Left kidney (tissue), 8 donors: Measurements from ENCODE around the gene ITGB5. TPM values are rescaled to one million over a fixed set of nuclear protein-coding genes. Genes with fewer than 3 reads are reported as not detected.

Experiments
- DNase-seq: peaks from one replicate; pipeline ENCODE4 v3.0.0-alpha.2; 2013
- long read RNA-seq, 8 donors: transcript quantifications; one replicate each; lab custom pipeline, GENCODE V29; 2026
- polyA plus RNA-seq: library from polyadenylated mRNA; unstranded; fragments of 120-200 nt; gene quantifications from one replicate; pipeline ENCODE4 v1.2.1, GENCODE V29; 2013; ENCODE audit not compliant: insufficient read length

The ITGB5 gene, protein sequence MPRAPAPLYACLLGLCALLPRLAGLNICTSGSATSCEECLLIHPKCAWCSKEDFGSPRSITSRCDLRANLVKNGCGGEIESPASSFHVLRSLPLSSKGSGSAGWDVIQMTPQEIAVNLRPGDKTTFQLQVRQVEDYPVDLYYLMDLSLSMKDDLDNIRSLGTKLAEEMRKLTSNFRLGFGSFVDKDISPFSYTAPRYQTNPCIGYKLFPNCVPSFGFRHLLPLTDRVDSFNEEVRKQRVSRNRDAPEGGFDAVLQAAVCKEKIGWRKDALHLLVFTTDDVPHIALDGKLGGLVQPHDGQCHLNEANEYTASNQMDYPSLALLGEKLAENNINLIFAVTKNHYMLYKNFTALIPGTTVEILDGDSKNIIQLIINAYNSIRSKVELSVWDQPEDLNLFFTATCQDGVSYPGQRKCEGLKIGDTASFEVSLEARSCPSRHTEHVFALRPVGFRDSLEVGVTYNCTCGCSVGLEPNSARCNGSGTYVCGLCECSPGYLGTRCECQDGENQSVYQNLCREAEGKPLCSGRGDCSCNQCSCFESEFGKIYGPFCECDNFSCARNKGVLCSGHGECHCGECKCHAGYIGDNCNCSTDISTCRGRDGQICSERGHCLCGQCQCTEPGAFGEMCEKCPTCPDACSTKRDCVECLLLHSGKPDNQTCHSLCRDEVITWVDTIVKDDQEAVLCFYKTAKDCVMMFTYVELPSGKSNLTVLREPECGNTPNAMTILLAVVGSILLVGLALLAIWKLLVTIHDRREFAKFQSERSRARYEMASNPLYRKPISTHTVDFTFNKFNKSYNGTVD
- 85.0 TPM for polyA plus RNA-seq
- long read RNA-seq, donor 1, full-length matches to known transcripts = 11 of 11 reads
- long read RNA-seq, donor 1, partial matches to known transcripts = 0 of 11 reads
- long read RNA-seq, donor 1, other reads (novel, unspliced or antisense) = 0 of 11 reads
- long read RNA-seq, donor 2, full-length matches to known transcripts = 3 of 3 reads
- long read RNA-seq, donor 2, partial matches to known transcripts = 0 of 3 reads
- long read RNA-seq, donor 2, other reads (novel, unspliced or antisense) = 0 of 3 reads
- long read RNA-seq, donor 3, full-length matches to known transcripts = 6 of 6 reads
- long read RNA-seq, donor 3, partial matches to known transcripts = 0 of 6 reads
- long read RNA-seq, donor 3, other reads (novel, unspliced or antisense) = 0 of 6 reads
- long read RNA-seq, donor 4 = 0 reads
- long read RNA-seq, donor 5, full-length matches to known transcripts = 8 of 8 reads
- long read RNA-seq, donor 5, partial matches to known transcripts = 0 of 8 reads
- long read RNA-seq, donor 5, other reads (novel, unspliced or antisense) = 0 of 8 reads
- long read RNA-seq, donor 6, full-length matches to known transcripts = 7 of 12 reads
- long read RNA-seq, donor 6, partial matches to known transcripts = 5 of 12 reads
- long read RNA-seq, donor 6, other reads (novel, unspliced or antisense) = 0 of 12 reads
- long read RNA-seq, donor 7, full-length matches to known transcripts = 23 of 29 reads
- long read RNA-seq, donor 7, partial matches to known transcripts = 6 of 29 reads
- long read RNA-seq, donor 7, other reads (novel, unspliced or antisense) = 0 of 29 reads
- long read RNA-seq, donor 8, full-length matches to known transcripts = 3 of 3 reads
- long read RNA-seq, donor 8, partial matches to known transcripts = 0 of 3 reads
- long read RNA-seq, donor 8, other reads (novel, unspliced or antisense) = 0 of 3 reads

DNA sequence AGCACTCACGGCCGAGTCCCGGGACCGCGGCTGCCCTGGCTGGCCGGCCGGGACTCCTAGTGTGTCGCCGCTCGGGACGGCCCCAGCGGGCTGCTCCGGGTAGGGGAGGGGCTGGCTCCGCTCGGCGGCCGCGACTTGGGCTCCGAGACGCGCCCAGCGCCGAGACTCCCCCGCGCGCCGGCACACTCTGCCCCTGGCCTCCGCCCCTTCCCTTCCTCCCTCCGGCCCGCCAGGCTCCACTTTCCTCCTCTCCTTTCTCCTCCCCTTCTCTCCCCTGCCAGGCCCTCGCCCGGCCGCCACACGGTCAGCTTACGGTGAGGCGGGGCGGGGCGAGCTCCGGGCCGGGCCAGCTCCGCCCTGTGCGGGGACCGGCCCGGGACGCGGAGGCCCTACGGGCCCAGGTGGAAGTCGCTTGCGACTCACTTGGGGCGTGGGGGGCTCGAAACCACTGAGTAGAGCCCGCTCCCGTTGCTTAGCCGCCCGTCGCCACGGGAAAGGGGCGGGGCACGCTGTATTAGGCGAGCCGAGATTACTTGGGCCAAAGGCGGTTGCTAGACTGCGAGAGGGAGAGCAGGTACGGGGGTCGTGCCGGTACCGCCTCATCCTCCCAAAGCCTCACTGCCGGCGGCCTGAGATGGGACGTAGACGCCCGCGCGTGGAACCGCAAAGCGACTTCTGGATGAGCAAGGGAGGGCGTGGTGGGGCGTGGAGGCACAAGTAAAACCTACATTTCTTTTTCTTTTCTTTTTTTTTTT is at the start of gene ITGB5:
ITGB5 (minus strand) TSS at position 189 of the 755 bp plus-strand sequence. CDS start 365 bp downstream, outside the sequence.
- DNase-seq = peak; percentile 80

DNA sequence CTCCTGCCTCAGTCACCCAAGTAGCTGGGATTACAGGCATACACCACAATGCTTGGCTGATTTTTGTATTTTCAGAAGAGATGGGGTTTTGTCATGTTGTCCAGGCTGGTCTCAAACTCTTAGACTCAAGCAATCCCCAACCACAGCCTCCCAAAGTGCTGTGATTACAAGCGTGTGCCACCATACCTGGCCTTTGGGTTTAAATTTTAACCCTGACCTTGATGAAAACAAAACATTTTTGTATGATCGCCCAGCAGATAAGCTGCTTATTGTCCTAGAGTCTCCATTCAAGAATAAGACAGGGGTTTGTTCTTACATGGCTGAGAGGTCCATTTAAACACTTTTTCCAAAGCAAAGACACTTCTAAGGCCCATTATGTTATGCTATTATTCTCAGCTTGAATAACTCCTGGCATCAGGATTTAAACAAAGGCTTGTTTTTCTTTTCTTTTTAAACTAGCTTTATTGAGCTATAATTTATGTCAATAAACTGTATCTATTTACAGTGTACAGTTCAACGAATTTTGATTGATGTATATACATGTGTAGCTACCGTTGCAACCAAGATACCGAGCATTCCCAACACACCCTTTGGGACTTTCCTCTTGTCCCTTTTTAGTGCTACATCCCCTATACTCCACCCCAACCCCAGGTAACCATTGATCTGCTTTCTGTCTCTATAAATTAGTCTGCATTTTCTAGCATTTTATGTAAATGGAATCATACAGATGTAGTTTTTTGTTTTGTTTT is 48.8 kb upstream of the ITGB5 start:
- DNase-seq = no peak

DNA sequence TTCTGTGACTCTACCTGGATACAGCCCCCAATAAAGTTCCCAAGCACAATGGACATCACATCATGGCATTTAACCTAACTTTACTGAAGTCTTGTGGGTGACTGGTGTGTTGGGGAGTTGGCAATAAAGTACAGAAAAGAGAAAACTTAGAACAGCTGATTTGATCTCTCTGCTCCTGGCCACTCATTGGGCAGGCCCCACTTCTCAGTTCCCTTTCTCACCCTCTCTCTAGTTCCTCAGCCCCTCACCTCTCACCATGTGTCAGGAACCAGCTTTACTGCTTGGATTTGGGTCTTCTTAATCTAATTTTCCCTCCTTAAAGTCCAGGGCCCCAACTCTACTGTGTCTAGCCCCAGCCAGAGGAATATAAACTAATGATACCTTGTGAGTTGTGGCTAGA is 48.1 kb upstream of the ITGB5 start:
- DNase-seq = no peak

DNA sequence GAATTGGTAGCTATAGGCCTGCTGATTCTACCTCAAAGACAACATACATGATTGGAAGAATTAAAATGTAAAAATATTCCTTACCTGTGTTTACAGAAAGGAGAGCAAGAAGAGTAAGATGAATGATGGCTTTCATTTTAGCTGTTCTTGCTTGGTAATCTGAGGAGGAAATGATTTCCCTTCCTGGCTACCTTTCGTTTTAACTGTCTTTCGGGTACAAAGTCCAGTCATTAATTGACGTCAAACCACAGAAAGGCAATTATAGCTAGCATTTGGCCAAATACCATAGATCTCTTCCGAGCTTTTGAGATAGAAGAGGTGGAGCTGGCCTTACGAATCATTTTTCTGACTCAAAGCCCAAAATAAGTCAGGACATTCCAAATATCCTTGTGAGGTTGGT is 47.4 kb upstream of the ITGB5 start, which contains the start of gene MUC13:
MUC13 (minus strand) TSS at position 175 of the 400 bp plus-strand sequence; CDS start at position 136, 39 bp downstream.
- no peak for DNase-seq

DNA sequence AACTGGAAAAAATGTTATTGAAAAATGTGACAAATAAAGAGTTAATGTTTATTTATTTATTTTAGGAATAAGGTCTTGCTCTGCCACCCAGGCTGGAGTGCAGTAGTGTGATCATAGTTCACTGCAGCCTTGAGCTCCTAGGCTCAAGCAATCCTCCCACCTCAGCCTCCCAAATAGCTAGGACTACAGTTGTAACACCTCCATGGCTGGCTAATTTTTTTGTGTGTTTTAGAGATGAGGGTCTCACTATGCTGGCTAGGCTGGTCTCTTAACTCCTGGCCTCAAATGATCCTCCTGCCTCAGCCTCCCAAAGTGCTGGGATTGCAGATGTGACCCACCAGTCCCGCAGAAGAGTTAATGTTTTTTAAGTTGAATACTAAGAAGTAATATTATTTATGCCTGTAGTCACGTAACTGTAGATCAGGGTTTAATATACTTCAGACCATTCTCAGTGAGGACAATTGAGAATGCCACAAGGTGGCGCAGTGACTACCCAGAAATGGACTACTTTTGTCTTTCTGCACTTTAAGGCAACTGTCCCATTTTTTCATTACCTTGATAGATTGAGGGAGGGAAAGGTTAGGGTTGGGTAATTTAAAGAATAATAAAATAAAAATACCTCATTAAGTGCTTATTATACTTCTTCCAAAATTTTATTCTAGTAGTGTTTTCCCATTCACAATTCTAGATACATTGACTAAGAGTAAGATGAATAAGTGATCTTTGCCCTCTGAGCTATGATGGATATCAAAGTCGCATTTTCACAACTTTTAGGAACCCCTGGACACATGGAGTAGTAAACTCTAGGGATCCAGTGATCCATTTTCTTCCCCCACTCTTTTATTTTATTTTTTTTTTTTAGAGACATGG is 41.4 kb upstream of the ITGB5 start:
- peak; percentile 57 for DNase-seq

DNA sequence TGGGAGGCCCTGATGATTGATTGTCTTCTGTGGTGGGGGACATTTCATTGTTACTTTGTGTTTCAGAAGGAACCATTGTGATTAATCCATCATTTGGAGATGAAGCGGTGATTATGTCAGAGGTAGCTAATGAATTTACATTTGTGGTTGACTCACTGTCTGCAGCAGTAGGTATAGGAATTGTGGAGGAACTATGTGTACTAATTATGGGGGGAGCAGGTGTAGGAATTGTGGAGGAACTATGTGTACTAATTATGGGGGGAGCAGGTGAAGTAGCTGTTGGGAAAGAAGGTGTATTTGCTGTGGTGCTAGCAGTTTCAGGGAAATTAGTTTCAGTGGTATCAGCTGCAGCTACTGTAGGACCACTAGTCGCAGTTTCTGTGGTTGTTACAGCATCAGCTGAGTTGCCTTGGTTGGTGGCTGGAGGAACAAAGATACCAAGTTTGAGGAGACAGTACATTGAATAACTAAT is 40.4 kb upstream of the ITGB5 start:
- no peak for DNase-seq

DNA sequence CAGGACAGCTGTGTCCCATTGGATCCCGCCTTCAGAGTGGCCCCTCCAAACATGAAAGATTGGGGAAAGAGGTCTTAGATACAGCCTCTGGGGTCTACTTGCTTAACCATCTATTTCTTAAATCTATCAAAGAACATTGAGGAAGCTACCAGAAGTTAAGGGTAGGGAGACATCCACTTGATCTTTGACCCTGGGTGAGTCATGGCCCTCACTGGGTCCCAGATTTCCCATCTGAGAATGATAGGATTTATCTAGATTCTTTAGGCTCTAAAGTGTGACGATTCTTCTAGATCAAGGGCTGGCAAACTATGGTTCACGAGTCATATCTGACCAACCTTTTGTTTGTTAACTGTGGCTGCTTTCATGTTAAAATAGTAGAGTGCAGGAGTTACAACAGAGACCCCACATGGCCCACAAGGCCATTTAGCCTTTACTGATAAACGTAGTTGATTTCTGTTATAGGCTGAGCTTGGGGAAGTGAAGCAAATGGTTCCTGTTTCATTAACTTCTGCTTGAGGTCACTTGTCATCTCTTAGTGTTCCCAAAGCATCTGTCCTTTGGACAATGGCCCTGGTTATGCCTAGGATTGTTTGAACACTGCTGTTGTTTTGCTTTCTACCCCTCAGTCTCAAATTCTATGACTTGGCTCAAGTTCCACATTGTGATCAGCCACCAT is 39.4 kb upstream of the ITGB5 start:
- no peak for DNase-seq

DNA sequence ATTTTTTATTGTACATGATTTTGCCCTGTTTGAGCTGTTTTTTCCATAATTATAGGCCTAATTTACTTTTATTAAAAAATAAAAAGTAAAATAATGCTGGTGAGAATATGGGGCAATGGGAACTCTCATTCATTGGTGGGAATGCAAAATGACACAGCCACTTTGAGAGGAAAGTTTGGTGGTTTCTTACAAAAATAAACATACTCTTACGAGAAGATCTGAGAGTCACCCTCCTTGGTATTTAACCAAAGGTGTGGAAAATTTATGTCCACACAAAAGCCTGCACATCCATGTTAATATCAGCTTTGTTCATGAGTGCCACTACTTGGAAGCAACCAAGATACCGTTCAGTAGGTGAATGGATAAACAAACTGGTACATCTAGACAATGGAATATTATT is 37.6 kb upstream of the ITGB5 start:
- DNase-seq = no peak

DNA sequence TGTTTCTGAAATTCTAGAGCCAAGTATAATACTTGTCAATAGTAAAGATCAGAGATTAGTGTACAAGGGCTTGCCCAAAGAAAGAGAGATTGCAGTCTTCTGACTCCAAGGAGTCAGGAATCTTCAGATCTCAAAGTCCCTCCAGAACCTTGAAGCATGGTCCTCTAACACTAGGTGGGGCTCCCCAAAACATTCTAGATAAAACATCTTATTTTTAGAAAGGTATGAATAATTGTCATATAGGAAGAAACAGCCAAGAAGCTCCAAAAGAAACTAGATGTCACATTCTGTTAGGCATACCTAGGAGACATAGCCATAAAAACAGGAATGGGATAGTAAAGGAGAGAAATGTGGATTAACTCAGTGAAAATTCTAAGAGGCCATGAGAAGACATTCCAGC is 36.7 kb upstream of the ITGB5 start:
- DNase-seq = no peak

DNA sequence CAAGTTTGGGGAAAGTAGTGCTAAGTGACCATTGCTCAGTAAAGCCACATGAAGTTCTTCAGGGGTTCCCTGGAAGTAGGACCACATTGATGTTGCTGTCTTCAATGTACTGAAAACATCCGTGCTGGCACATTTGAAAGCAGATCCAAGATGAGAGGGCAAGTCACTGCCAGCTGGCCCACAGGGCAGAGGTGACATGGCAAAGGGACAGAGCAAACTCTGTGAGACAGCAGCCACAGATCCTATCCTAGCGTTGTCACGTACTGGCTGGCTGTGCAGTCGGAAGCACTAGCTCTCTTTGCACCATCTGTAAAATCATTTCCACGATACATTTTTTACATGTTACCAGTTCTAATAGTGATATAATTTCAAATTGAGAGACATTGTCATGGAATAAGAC is 33.6 kb upstream of the ITGB5 start:
- no peak for DNase-seq

DNA sequence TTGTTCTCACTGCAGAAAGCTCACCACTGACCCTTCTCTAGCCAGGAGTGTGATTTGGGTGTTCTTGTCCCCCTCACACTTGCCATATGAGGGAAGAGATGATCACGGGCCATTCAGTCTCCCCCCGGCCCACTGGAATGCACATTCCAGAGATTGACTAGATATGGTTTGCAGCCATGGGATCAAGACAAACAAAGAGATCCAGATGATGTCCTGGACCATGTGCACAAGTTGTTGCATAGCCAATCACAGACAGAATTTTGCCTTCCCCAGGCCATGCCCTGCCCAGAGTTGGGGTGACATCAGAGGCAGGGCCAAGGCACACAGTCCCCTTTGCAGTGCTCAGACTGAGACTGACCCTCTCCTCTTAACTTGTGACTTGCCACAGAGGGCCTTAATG is 32.6 kb upstream of the ITGB5 start:
- DNase-seq = no peak

DNA sequence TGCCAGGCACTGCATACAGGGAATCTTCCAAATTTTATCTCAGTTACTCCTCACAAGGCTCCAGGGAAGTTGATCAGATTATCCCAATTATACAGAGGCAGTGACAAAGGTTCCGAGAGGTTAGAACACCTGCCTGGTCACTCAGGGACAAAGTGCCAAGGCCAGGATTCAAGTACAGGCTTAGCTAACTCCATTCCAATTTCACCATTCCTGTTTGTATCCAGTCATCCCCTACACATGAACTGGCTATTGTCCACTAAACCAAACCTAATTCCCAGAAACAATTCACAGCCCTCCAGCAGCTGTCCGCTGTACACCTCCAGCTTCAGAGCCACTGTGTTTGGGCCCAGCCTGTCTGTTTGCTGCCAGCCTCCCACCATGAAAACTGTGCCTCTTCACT is 31.4 kb upstream of the ITGB5 start:
- no peak for DNase-seq

DNA sequence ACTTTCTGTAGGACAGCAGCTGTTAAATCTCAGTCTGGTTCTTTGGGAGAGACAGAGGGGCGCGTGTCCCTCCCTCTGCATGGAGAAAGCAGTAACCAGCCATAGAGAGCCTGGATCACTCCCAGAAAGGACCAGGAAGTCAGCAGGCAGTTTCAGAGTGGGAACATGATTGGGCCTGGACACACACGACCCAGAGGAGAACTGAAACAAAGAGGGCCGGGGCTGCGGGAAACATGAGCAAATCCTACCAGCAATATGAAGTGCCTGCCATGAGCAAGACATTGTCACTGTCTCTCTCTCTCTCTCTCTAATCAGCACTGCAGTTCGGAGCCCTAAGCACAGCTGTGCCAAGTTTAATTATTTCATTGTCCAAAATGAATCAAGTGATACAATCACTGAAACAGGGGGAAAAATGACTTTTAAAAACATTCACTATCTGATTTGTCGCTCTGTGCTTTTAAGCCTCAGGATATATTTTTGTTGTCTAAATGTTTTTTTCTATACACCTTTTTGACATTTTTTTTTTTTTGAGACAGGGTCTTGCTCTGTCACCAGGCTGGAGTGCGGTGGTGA is 29.8 kb upstream of the ITGB5 start:
- DNase-seq = no peak

DNA sequence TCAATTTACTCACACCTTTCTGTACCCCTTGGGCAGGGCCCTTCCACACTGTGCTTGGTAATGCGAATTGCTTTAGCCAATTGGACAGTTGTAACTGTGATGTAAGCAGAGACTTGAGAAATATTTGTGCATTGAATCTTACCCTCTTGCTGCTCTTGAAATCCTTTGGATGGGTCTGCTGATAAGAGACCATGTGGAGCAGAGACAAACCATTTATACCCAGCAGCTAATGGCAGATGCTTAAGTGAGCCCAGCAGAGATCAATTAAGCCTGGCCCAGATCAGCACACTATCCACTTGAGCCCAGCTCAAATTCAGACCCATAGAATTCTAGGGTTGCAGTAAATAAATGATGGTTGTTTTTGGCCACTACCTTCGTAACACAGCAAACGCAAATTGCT is 28.1 kb upstream of the ITGB5 start:
- no peak for DNase-seq

DNA sequence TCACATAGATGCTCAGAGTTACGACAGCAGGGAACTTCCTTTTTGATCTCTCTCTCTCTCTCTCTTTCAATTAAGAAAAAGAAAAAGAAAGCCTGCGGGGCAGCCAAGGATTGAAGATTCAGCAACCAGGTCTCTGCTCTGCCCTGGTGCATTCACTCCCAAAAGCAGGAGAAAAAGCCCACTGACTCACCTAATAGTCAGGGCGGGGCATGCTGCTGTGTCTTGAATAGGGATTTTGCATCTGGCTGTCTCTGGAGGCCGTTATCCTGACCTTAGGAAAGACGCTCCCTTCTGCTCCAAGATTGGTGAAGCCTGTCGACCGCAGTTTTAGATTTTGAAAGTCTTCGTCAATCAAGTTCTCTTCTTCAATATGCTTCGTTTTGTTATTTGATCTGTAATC is 20.8 kb upstream of the ITGB5 start:
- DNase-seq = no peak

DNA sequence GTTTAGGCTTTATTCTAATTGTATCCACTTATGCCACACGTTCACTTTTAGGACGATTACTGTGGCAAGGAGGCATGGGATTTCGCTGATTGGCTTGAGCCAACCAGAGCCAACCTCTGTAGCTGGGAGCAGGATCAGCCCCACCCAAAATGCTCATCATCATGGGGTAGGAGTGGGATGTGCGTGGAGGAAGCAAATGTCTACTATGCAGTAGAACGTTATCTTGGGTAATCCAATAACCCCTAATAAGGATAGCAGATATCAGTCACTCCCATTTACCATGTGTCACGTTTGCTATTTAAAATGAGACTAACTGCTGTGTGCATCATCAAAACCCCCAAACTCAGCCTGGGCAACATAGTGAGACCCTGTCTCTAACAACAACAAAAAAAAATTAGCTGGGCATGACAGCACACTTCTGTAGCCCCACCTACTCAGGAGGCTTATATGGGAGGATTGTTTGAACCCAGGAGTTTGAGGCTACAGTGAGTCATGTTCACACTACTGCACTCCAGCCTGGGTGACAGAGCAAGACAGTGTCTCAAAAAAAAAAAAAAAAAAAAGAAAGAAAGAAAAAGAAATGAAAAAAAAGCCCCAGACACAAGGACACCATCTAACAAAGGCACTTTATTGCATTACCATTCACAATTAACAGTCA is 17.8 kb upstream of the ITGB5 start:
- DNase-seq = no peak
